T-helper 17 cell (primary cell): ENCODE results near the gene POR. TPM values are rescaled to one million over a fixed set of nuclear protein-coding genes. Genes with fewer than 3 reads are reported as not detected.
"Not testable (repeated sequence)": the region's sequence is repeated elsewhere in the genome, so short reads cannot be mapped to it uniquely, and the experiment has no call there.

ENCODE experiments used
- ATAC-seq: fragments of 150-1000 bp; cut with Tn5 transposase; 2 replicates; pipeline ENCODE4 v1.10.0; 2021; ENCODE audit warnings: mild to moderate bottlenecking, moderate library complexity
- DNase-seq, 3 donors: peaks; one replicate each; pipeline versions ENCODE4 v3.0.0 to v3.0.0-alpha.2; 2020 to 2021
- H3K9me3 ChIP-seq: one replicate; pipeline ENCODE4 v1.7.0; 2013; ENCODE audit warnings: low read length, mild to moderate bottlenecking; ENCODE audit not compliant: control insufficient read depth, poor library complexity, severe bottlenecking
- H3K27ac Mint-ChIP-seq: one replicate; pipeline ENCODE4 v1.8.0; 2022; ENCODE audit warnings: mild to moderate bottlenecking, moderate library complexity, mixed read lengths
- H3K27me3 Mint-ChIP-seq: one replicate; pipeline ENCODE4 v1.8.0; 2022; ENCODE audit warnings: mixed read lengths
- H3K36me3 Mint-ChIP-seq: one replicate; pipeline ENCODE4 v1.8.0; 2022; ENCODE audit warnings: low read depth, mixed read lengths
- H3K4me1 Mint-ChIP-seq: one replicate; pipeline ENCODE4 v1.8.0; 2022; ENCODE audit warnings: mild to moderate bottlenecking, mixed read lengths
- H3K4me3 Mint-ChIP-seq: one replicate; pipeline ENCODE4 v1.8.0; 2022; ENCODE audit warnings: mild to moderate bottlenecking, moderate library complexity, mixed read lengths
- total RNA-seq, 4 donors: library from RNA in 2 of 4; stranded (reverse) in 2 of 4; gene quantifications; one replicate each; pipeline ENCODE4 v1.2.3 and lab custom pipeline; 2022 to 2026

POR gene
- total RNA-seq, 2 donors from 2014 or later = 48.7 to 51.0 TPM

DNA sequence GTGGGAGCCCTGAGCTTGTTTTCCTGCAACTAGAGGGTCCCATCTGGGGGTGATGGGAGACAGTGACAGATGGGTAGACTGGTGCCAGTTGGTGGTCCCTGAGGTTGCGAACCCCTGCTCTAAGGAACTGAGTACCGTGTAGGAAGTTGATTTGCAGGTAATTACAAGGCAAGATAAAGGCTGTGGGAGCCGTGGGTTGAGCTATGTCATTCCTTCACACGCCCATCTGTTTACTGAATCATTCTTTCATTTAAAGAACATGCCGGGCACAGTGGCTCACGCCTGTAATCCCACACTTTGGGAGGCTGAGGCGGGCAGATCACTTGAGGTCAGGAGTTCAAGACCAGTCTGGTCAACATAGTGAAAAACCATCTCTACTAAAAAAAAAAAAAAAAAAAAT, 23.7 kb upstream of the POR start:
- H3K4me3 Mint-ChIP-seq = not testable (repeated sequence)

DNA sequence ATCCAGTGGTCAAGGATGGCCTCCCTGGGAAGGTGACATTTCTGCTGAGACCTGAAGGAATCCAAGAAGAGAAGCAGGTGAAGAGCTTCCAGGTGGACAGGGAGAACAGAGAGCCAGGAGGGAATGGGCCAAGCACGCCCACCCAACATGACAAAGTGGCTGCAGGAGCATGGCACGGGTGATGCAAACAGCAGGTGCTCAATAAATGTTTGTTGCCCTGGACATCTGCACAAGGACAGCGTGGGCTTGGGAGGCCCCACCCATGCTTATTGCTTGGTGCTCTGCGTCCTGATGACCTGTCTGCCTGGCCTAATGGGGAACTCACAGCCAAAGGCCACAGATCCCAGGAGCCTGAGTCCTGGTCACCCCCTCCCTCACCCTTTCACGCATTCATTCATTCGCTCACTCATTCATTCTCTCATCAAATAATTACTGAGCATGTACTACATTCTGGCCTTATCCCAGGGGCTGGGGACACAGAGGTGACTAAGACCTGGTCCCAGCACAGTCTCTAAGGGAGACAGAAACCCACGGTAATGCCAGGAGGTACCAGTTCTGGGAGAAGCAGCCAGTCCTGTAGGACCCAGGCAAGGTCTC, 23.0 kb upstream of the POR start:
- Mint-ChIP-seq H3K27ac (peak overlapping the region; percentile 88), H3K36me3 (no peaks in the 10 kb centered on the region), H3K4me1 (peaks cover 12% of the 10 kb centered on the region), H3K4me3 (peak overlapping the region; percentile 59), H3K27me3 (no peaks in the 10 kb centered on the region)
- ATAC-seq = no peak
- no peaks in the 10 kb centered on the region for H3K9me3 ChIP-seq
- DNase-seq = no peak

More for the DNA sequence above, 23.7 kb upstream of the POR start:
- not testable (repeated sequence) for H3K9me3 ChIP-seq, H3K36me3 Mint-ChIP-seq, ATAC-seq, DNase-seq, H3K27me3 Mint-ChIP-seq
- Mint-ChIP-seq H3K4me1 (peaks cover 12% of the 10 kb centered on the region), H3K27ac (peak overlapping the region; percentile 88)

DNA sequence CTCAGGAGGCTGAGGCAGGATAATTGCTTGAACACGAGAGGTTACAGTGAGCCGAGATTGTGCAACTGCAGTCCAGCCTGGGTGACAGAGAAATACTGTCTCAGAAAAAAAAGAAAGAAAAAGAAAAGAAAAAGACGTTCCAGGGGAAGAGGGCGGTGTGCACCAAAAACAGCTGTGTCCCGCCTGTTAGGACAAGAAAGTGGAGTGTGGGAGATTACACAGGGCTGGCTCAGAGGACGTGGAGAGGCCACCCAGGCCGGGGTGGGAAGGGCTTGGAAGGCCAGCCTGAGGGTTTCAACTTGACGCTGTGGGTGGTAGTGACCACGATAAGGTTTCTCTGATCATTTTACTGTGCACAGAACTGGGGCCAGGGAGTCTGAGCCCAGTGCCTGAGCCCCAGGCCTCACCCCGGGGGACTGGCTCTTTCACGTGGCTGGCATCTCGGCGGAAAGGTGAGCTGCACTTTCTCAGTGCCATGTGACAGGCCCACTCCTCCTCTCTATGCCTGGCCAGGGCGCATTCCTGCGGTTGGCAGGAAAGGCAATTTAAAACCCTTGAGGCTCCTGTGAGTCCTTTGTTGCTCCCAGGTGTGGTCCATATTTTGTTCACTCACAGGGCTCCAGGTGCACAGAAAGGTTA, 22.2 kb upstream of the POR start:
- DNase-seq (no peak), ATAC-seq (peak; percentile 6)
- Mint-ChIP-seq H3K27me3 (no peaks in the 10 kb centered on the region), H3K27ac (peak overlapping the region; percentile 88), H3K4me3 (no peak overlapping the region), H3K36me3 (no peaks in the 10 kb centered on the region), H3K4me1 (peaks cover 12% of the 10 kb centered on the region)
- no peaks in the 10 kb centered on the region for H3K9me3 ChIP-seq

DNA sequence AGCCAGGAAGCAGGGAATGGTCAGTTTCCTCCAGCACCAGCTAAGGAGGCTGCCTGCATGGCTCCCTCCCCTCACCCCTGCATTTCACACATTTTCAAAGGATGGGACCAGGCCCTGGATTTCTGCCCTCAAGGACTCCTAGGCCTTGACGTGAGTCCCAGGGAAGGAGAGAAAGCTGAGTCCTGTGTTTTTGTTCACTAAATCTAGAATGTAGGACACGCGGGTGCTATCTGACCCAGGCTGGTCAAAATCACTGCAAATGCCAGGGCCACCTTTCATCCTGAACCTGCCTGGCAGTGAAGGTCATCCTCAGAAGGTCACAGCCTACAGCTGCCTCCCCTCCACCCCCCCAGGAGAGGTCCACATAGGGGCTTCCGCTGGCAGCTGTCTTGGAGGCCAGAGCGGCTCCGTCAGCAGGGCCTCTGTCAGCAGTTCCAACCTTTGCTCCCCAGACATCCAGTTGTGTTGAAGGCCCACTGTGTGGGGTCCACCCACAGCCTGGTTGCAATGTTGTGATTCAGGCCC, 18.1 kb upstream of the POR start:
- Mint-ChIP-seq H3K36me3 (no peaks in the 10 kb centered on the region), H3K4me3 (no peak overlapping the region), H3K27ac (no peak overlapping the region), H3K27me3 (no peaks in the 10 kb centered on the region), H3K4me1 (peaks cover 4% of the 10 kb centered on the region)
- no peaks in the 10 kb centered on the region for H3K9me3 ChIP-seq
- DNase-seq (no peak), ATAC-seq (no peak)

DNA sequence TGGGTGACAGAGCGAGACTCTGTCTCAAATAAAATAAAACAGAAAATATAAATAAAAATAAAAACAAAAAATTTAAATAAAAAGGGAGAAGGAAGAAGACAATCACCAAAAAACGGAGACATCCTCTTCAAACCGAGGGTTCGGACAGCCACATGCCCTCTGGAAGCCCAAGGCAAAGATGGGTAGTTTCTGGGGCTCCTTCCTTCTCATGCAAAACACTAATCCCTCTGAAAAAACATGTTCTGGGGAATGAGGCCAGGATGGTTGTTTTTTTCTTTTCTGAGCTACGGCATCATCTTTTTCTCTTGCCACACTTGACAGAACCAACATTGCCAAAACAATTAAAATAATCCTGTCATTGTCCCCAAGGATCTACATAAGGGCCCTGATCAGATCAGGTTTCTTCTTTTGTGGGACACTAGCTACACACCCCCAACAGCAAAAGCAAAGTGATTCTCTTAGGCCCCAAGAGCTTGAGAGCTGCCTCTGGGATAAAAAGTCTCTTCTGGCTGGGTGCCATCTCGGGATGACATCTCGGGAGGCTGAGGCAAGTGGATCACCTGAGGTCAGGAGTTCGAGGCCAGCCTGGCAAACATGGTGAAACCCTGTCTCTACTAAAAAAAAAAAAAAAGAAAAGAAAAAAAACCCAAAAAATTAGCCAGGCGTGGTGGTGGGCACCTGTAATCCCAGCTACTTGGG, 14.2 kb upstream of the POR start:
- ATAC-seq = no peak
- Mint-ChIP-seq H3K4me1 (no peaks in the 10 kb centered on the region), H3K27ac (no peak overlapping the region)

DNA sequence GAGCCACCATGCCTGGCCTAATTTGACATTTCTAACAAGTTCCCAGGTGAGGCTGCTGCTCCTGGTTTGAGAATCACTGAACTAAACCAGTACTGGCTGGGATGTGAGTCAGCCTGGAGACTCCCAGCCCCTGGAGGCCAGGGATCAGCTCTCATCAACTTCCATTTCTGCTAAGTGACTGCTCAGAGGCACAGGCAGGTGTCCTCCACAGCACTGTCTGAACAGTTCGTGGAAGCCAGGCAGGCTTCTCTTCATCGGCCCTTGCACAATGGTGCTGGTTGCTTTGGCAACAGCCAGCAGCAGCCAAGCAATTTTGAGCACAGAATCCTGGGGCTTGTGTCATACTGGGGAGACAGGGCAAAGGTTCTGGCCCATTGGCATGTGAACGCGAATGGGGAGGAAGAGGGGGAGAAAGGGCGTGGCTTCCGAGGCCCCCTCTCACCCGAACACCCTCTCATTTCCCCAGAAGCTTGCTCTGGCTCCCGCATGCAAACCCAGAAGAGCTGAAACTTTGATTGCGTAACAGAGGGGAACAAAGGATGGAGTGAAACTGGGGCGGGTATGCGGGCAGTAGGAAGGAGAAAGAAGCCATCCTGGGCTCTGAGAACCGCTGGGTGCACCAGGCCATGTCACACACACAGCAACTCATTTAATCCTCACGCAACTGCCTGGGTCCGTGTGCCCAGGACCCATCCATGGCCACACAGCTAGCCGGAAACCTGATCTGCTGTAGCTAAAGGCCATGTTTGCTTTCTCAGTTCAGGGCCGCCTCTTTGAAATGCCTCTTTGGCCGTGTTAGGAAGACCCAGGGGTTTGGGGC, 9.0 kb upstream of the POR start:
- ATAC-seq (no peak), DNase-seq (no peak)
- no peaks in the 10 kb centered on the region for H3K4me1 Mint-ChIP-seq
- H3K36me3 Mint-ChIP-seq = no peaks in the 10 kb centered on the region
- H3K4me3 Mint-ChIP-seq = no peak overlapping the region
- H3K27ac Mint-ChIP-seq = no peak overlapping the region
- no peaks in the 10 kb centered on the region for H3K9me3 ChIP-seq
- no peaks in the 10 kb centered on the region for H3K27me3 Mint-ChIP-seq

More for the DNA sequence above, 14.2 kb upstream of the POR start:
- DNase-seq = no peak
- H3K9me3 ChIP-seq = no peaks in the 10 kb centered on the region
- Mint-ChIP-seq H3K27me3 (no peaks in the 10 kb centered on the region), H3K36me3 (no peaks in the 10 kb centered on the region), H3K4me3 (no peak overlapping the region)

DNA sequence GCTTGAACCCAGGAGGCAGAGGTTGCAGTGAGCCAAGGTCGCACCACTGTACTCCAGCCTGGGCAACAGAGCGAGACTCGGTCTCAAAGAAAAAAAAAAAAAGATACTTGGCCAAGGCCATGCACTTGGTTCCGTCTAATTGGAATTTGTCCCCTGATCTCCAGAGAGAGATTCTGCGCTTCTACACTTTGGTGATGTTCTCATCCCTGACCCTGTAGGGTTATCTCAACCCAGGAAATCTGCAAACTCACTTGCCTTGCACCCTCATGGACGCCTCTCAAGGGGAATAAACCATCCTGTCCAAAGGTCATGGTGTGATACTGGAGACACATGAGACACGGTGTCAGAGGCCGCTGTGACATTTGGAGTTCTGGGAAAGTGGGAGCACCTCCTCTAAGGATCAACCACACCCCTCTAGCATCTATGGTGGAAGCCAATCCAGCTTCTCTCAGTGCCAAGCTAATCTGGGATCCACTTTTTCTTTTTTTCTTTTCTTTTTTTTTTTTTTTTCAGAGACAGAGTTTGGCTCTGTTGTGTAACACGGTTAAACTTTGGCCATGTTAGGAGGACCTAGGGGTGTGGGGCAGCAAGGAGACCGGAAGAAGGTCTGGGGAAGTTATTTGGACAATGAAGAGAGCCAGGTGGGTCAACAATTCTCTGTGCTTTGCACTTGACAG, 7.8 kb upstream of the POR start:
- DNase-seq (no peak), ATAC-seq (no peak)
- Mint-ChIP-seq H3K27ac (no peak overlapping the region), H3K4me1 (no peaks in the 10 kb centered on the region), H3K4me3 (no peak overlapping the region), H3K27me3 (no peaks in the 10 kb centered on the region), H3K36me3 (no peaks in the 10 kb centered on the region)
- no peaks in the 10 kb centered on the region for H3K9me3 ChIP-seq

DNA sequence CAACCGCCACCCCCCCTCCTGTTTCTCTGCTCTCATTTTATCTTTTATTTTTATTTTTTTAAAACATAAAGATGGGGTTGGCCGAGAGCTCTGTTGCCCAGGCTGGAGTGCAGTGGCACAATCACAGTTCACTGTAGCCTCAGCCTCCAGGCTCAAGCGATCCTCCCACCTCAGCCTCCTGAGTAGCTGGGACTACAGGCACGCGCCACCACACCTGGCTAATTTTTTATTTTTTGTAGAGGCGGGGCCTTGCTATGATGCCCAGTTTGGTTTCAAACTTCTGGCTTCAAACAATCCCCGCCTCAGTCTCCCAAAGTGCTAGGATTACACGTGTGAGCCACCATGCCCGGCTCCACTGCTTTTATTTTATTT, 7.3 kb upstream of the POR start:
- H3K4me1 Mint-ChIP-seq, H3K9me3 ChIP-seq, H3K4me3 Mint-ChIP-seq, ATAC-seq, H3K27ac Mint-ChIP-seq, H3K36me3 Mint-ChIP-seq, H3K27me3 Mint-ChIP-seq, DNase-seq: not testable (repeated sequence)

DNA sequence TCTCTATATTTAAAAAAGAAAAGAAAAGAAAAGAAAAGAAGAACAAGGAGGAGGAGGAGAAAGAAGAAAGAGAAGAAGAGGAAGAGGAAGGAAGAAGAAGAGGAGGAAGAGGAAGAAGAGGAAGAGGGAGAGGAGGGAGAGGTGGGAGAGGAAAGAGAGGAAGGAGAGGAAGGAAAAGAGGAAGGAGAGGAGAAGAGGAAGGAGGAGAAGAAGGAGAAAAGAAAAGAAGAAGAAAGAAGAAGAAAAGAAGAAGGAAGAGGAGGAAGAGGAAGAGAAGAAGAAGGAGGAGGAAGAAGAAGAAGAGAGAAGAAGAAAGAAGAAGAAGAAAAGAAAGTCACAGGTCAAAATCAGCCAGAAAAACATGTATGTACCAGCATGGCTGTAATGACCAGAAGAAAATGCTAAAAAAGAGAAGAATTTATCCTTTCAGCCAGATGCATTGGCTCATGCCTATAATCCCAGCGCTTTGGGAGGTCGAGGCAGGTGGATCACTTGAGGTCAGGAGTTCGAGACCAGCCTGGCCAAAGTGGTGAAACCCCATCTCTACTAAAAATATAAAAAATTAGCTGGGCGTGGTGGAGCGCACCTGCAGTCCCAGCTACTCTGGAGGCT, 5.3 kb upstream of the POR start:
- ATAC-seq (no peak), DNase-seq (no peak)
- no peak overlapping the region for H3K4me3 Mint-ChIP-seq
- no peaks in the 10 kb centered on the region for H3K9me3 ChIP-seq
- H3K36me3 Mint-ChIP-seq = no peaks in the 10 kb centered on the region
- H3K27me3 Mint-ChIP-seq = no peaks in the 10 kb centered on the region
- peak overlapping the region; percentile 9 for H3K27ac Mint-ChIP-seq
- H3K4me1 Mint-ChIP-seq = peaks cover 2% of the 10 kb centered on the region

DNA sequence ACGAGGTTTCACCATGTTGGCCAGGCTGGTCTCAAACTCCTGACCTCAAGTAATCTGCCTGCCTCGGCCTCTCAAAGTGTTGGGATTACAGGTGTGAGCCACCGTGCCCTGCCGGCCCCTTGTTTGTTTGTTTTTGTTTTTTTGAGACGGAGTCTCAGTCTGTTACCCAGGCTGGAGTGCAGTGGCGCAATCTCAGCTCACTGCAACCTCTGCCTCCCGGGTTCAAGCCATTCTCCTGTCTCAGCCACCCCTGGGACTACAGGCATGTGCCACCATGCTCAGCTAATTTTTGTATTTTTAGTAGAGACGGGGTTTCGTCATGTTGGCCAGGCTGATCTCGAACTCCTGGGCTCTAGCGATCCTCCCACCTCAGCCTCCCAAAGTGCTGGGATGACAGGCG, 3.8 kb upstream of the POR start:
- not testable (repeated sequence) for H3K27ac Mint-ChIP-seq, ATAC-seq, H3K4me3 Mint-ChIP-seq, H3K9me3 ChIP-seq, H3K4me1 Mint-ChIP-seq, H3K27me3 Mint-ChIP-seq, DNase-seq, H3K36me3 Mint-ChIP-seq

DNA sequence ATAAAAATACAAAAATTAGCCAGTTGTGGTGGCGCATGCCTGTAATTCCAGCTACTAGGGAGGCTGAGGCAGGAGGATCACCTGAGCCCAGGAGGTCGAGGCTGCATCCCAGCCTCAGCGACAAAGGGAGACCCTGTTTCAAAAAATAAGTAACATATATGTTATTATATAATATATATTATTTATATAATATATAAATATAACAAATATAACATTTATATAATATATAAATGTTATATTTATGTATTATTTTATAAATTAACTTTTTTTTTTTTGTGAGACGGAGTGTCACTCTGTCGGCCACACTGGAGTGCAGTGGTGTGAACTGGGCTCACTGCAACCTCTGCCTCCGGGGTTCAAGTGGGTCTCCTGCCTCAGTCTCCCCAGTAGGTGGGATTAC, 1.5 kb upstream of the POR start:
- ATAC-seq = no peak
- Mint-ChIP-seq H3K27ac (peak overlapping the region; percentile 97), H3K4me3 (peak overlapping the region; percentile 93), H3K27me3 (no peaks in the 10 kb centered on the region), H3K36me3 (no peaks in the 10 kb centered on the region), H3K4me1 (peaks cover 13% of the 10 kb centered on the region)
- no peaks in the 10 kb centered on the region for H3K9me3 ChIP-seq
- DNase-seq = no peak

DNA sequence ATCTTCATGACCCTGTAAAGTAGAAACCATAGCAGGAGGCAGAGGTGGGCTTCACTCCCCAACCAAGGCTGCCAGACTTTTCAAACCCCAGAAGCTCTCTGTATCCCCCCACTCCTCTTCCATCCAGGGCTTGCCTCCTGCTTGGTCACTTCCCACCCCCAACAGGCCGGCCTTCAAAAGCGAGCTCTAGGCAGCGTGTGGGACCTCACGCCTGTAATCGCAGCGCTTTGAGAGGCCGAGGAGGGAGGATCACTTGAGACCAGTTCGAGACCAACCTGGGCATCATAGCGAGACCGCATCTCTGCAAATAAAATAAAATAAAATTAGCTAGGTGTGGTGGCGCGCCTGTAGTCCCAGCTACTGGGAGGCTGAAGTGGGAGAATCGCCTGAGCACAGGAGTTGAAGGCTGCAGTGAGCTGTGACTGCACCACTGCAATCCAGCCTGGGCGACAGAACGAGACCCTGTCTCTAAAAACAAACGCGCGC, 743 bp upstream of the POR start:
- Mint-ChIP-seq H3K4me1 (peaks cover 21% of the 10 kb centered on the region), H3K27me3 (no peaks in the 10 kb centered on the region), H3K27ac (peak overlapping the region; percentile 97), H3K36me3 (no peaks in the 10 kb centered on the region), H3K4me3 (peak overlapping the region; percentile 93)
- DNase-seq (no peak), ATAC-seq (no peak)
- H3K9me3 ChIP-seq = no peaks in the 10 kb centered on the region
